ENCODE data around the gene TMEM139.
A peak's percentile ranks its signal among the peaks of the same experiment; 100 is the strongest.

TMEM139 gene

GRCh38 chr7:143284591-143285469, at the start of gene TMEM139:
Gene TMEM139, plus strand, starts transcription at chr7:143284958. Its CDS starts 1,000 bp downstream, at chr7:143285958.
- DNase-seq, result no peak

GRCh38 chr7:143235561-143235960, 49.2 kb upstream of the TMEM139 start:
- DNase-seq, result no peak

- DNase-seq, result no peak
Observed at GRCh38 chr7:143236408-143236990, 48.3 kb upstream of the TMEM139 start.

DNA sequence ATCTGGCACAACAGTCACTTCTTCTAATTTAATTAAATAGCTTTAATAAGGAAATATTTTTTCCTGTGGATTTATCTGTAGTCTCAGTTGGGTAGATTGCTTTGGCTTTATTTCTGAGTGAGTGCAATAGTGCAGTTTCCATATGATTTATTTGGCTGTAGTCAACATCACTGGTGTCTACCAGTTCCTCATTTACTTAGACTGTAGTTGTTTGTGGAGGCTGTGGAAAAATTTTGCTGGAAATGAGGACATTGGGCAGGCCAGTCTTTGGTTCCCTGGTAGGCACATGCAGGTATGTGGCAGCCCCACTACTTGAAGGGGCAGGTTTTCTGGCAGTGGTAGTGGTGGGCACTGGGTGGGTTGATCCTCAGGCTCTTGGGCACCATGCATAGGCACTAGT, 47.4 kb upstream of the TMEM139 start:
- DNase-seq, result no peak

- no peak for DNase-seq
Observed at GRCh38 chr7:143238289-143238980, 46.3 kb upstream of the TMEM139 start.

GRCh38 chr7:143239813-143240212, 44.9 kb upstream of the TMEM139 start:
- no peak for DNase-seq

DNA sequence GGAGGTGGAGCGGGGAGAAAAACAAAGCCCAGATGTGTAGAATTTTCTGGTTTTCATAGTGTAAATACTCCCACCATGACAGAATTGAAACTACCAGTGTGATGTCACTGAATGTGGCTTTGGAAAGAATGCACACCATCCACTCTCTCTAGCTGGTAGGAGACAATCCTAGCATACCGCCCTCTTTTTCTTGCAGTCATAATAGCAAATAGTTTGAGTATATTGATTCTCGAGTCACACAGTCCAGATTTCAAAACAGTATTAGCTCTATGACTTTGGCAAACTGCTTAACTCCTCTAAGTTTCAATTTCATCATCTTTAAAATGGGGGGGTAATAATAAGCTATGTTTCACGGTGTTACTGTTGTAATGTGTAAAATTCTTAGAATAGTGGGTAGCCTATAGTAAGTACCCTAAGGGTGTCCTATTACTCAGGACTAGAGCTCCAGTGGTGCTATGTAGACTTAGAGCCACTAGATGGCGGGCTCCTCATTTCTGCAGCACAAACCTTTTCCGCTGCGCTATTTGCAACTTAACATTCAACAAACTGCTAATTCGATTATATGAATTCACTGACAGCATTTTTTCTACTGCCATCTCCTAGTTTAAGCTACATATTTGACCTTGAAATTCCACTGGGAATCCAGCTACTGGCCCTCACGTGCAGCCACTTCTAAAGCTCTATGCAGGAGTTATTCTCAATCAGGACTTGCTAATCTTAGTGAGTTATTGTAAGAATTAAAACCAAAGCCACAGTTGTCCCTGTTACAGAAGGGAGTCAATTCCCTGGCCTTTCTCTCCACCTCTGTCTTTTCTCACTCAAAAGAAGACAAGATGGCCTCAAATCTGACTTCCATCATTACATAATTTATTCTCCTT, 44.2 kb upstream of the TMEM139 start:
- DNase-seq, result peak; percentile 59

DNA sequence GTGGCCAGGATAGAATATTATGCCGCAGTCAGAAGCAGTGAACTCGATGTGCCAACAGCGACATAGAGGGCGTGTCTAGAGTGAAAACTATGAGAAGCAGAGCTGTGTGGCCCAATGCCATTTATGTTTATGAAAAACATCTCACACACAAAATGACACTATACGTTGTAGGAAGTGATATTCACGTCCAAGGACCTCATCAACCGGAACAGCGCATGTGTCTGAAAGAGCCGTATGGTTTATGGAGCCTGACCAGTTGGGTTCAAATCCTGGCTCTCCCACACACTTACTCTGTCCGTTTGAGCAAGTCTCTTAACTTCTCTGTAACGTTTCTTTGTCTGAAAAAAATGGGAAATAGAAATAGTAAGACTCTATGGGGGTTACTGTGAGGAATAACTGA, 42.5 kb upstream of the TMEM139 start:
- no peak for DNase-seq

DNA sequence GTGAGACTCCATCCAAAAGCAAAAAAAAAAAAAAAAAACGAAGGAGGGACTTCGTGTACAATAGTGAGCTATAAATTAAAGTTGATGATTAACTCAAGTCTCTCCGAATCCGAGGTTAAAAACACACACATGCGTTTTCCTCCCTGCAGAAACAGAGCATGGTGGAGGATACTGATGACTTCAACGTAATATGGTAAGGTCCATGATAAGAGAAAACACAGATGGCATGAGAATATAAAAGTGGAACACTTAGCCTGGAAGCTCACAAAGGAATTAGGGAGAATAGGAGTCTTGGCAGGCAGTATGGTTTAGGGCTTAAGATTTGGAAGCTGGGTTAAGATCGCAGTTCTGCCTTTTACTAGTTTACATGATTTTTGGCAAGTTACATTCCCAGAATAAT, 41.6 kb upstream of the TMEM139 start:
- no peak for DNase-seq

DNA sequence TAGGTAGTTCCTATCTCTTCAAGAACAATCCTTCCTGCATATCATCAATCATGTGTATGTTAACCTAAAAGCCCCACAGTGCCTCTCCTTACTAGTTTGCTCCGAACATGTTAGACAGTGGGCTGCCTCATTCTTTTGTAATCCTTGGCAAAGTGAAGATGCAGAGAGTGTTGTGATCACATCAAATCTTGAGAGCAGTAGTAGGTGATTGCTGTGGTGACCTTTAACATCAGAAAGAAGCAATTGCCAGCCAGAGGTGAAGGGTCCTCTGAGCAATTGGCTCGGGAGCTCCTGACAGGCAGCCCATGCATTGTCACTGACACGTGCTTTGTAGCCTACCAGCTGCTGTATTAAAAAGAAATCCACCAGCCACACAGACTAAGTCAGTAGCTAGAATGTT, 41.1 kb upstream of the TMEM139 start:
- DNase-seq, result no peak

GRCh38 chr7:143244321-143244720, 40.4 kb upstream of the TMEM139 start:
- no peak for DNase-seq

- DNase-seq, result no peak
Observed at GRCh38 chr7:143245123-143245522, 39.6 kb upstream of the TMEM139 start.

DNA sequence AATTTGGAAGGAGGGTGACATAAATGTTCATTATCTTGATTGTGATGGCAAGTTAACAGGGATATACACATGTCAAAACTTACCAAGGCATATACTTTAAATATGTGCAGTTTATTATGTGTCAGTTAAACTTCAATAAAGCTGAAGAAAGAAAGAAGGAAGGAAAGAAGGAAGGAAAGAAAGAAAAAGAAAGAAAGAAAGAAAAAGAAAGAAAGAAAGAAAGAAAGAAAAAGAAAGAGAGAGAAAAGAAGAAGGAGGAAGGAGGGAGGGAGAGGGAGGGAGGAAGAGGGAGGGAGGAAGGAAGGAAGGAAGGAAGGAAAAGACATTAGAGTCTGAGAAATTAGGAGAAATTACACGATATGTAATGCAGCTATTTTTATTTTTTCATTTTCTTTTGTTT, 37.4 kb upstream of the TMEM139 start:
- no peak for DNase-seq

GRCh38 chr7:143248761-143249354, 35.9 kb upstream of the TMEM139 start:
- no peak for DNase-seq

- no peak for DNase-seq
Observed at GRCh38 chr7:143250199-143250598, 34.6 kb upstream of the TMEM139 start.

DNA sequence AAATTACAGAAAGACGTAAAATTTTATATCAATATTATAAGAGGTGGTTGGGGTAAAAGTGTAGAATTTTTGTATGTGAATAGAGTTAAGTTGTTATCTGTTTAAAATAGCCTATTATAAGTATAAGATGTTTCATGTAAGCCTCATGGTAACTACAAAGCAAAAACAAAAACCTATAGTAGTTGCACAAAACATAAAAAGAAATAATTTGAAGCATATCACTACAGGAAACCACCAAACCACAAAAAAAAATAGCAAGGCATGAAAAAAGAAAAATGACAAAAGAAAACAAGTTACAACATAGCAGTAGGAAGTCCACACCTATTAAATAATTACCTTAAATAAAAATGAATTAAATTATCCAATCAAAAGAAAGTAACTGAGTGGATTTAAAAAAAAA, 33.9 kb upstream of the TMEM139 start:
- no peak for DNase-seq

GRCh38 chr7:143252006-143252405, 32.8 kb upstream of the TMEM139 start:
- no peak for DNase-seq

DNA sequence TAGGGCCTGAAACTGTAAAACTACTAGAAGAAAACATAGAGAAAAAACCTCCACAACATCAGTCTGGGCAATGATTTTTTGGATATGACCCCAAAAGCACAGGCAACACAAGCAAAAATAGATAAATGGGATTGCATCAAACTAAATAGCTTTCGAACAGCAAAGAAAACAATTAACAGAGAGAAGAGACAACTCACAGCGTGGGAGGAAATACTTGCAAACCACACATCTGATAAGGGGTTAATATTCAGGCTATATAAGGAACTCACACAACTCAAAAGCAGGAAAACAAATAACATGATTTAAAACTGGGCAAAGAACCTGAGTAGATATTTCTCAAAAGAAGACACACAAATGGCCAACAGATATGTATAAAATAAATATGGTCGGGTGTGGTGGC, 29.2 kb upstream of the TMEM139 start:
- DNase-seq, result no peak

GRCh38 chr7:143256325-143256724, 28.4 kb upstream of the TMEM139 start:
- DNase-seq, result no peak

DNA sequence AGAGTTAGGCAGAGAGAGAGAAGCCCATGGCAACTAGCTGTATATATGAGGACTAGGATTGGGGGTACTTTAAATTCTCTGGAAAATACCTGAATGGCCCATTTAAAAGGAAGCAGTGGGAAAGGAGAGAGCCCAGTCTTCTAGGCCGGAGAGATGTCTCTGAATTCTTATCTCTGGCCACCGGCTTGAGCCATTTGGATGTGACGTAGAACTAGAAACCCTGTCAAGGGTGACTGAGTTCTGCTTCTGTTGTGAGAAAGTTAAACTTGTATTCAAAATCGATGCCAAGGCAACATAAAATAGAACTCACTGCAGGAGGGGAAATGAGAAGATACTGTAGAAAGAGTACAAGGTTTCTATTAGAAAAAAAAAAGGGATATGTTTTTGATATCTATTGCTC, 27.8 kb upstream of the TMEM139 start:
- no peak for DNase-seq

DNA sequence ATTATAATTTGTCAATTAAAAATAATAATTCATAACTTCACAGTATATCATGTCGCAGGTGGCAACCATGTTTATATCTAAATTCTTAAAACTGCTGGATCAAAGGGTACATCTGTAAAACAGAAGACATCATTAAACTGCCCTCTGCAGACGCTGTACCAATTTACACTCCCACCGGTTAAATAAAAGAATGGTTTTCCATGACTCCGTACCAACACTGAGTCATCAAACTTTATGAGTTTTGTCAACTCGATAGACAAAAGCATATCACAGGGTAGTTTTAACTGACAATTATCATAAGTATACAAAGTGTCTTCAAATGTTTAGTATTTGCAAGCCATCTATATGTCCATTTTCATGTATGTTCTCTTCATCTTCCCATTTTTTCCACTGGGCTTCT, 27.3 kb upstream of the TMEM139 start:
- DNase-seq, result no peak

DNA sequence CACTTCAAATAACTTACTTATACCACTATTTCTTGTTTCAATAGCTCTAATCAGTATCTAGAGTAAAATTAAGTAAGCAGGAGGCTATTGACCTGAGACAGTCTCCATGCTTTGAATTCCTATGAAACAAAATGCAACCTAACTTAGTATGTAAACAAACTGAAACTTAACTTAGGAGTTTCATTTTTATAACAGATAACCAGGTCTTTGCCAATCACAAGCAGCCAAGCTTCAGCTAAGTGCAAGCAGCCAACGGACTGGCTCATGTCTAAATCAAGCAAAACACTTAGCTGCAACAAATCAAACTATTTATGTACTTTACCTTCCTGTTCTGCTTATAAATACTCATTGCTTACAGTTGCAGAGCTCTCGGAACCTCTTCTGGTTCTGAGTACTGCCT, 25.9 kb upstream of the TMEM139 start:
- no peak for DNase-seq

- no peak for DNase-seq
Observed at GRCh38 chr7:143259765-143260164, 25.0 kb upstream of the TMEM139 start.

Data from NCI-H2029 treated with DMSO at 0.1 percent for 48 hours (cell line).